HG03064 (cell line): ENCODE measurements around the gene NOC4L.
"Not testable (repeated sequence)": the region's sequence is repeated elsewhere in the genome, so short reads cannot be mapped to it uniquely, and the experiment has no call there.

Source experiments
- ATAC-seq: cut with Tn5 transposase; IDR thresholded peaks from one replicate; pipeline ENCODE4 v1.9.1; 2021; ENCODE audit warnings: low read depth; ENCODE audit not compliant: unreplicated experiment

Gene NOC4L

GRCh38 chr12:132123970-132124765 lies 20.1 kb upstream of the NOC4L start:
- no peak for ATAC-seq

GRCh38 chr12:132124766-132125425 lies 19.4 kb upstream of the NOC4L start:
- ATAC-seq: no peak

- no peak for ATAC-seq
These were observed 18.5 kb upstream of the NOC4L start for GRCh38 chr12:132125736-132126135.

GRCh38 chr12:132127041-132127440 lies 17.2 kb upstream of the NOC4L start:
- ATAC-seq: no peak

GRCh38 chr12:132129007-132129406 lies 15.2 kb upstream of the NOC4L start:
- no peak for ATAC-seq

GRCh38 chr12:132130690-132131089 lies 13.6 kb upstream of the NOC4L start:
- ATAC-seq: no peak

- ATAC-seq: no peak
These were observed 13.0 kb upstream of the NOC4L start for GRCh38 chr12:132131229-132131628.

GRCh38 chr12:132131952-132132351 lies 12.3 kb upstream of the NOC4L start:
- no peak for ATAC-seq

GRCh38 chr12:132132609-132133430 lies 11.4 kb upstream of the NOC4L start:
- no peak for ATAC-seq

- ATAC-seq: no peak
These were observed 10.2 kb upstream of the NOC4L start for GRCh38 chr12:132133952-132134652.

- ATAC-seq: not testable (repeated sequence)
These were observed 9.5 kb upstream of the NOC4L start for GRCh38 chr12:132134653-132135183.

- not testable (repeated sequence) for ATAC-seq
These were observed 8.0 kb upstream of the NOC4L start for GRCh38 chr12:132136226-132136625.

- no peak for ATAC-seq
These were observed 6.7 kb upstream of the NOC4L start for GRCh38 chr12:132137483-132138125.

- no peak for ATAC-seq
These were observed 5.1 kb upstream of the NOC4L start for GRCh38 chr12:132138941-132139871.

GRCh38 chr12:132139912-132140311 lies 4.3 kb upstream of the NOC4L start:
- no peak for ATAC-seq

- ATAC-seq: no peak
These were observed 3.8 kb upstream of the NOC4L start for GRCh38 chr12:132140501-132140900.

- no peak for ATAC-seq
These were observed 3.1 kb upstream of the NOC4L start for GRCh38 chr12:132140918-132141841.
